Measurements from ENCODE around the gene CT55.

- TF ChIP-seq CTCF (IDR thresholded peaks at IDR 0.05; ENCODE audit: low read depth, low read length) (no peak), EZH2phosphoT487 (IDR thresholded peaks at IDR 0.05; ENCODE audit: low read depth) (no peak)
Measured at GRCh38 chrX:135114392-135114791, 56.8 kb downstream of the CT55 start.
